GM19468 (cell line): ENCODE data around the gene CCDC200.
"Not testable (repeated sequence)": the region's sequence is repeated elsewhere in the genome, so short reads cannot be mapped to it uniquely, and the experiment has no call there.

Experiments
- ATAC-seq: cut with Tn5 transposase; IDR thresholded peaks from one replicate; pipeline ENCODE4 v1.9.1; 2021; ENCODE audit warnings: mild to moderate bottlenecking, moderate library complexity, moderate number of reproducible peaks; ENCODE audit not compliant: unreplicated experiment; ENCODE audit errors: extremely low read depth

Gene CCDC200

GRCh38 chr17:43216762-43217613 is 11.4 kb downstream of the CCDC200 start:
- ATAC-seq, result no peak

- no peak for ATAC-seq
Observed at GRCh38 chr17:43216369-43216761, 12.1 kb downstream of the CCDC200 start.

- no peak for ATAC-seq
Observed at GRCh38 chr17:43215341-43215740, 13.1 kb downstream of the CCDC200 start.

- ATAC-seq, result no peak
Observed at GRCh38 chr17:43213545-43213944, 14.9 kb downstream of the CCDC200 start.

- ATAC-seq, result no peak
Observed at GRCh38 chr17:43212641-43213490, 15.6 kb downstream of the CCDC200 start.

GRCh38 chr17:43211480-43212402 is 16.7 kb downstream of the CCDC200 start, which contains the start of gene TMEM106A:
Gene TMEM106A (plus strand): TSS chr17:43211875. CDS start chr17:43213042, 1,167 bp downstream.
- ATAC-seq, result peak; percentile 25

GRCh38 chr17:43211123-43211479 is 17.3 kb downstream of the CCDC200 start:
- ATAC-seq, result no peak

- ATAC-seq, result no peak
Observed at GRCh38 chr17:43210576-43210975, 17.8 kb downstream of the CCDC200 start.

GRCh38 chr17:43203013-43203412 is 25.4 kb downstream of the CCDC200 start:
- ATAC-seq, result not testable (repeated sequence)

GRCh38 chr17:43200127-43200526 is 28.3 kb downstream of the CCDC200 start:
- ATAC-seq, result no peak

GRCh38 chr17:43199633-43200032 is 28.8 kb downstream of the CCDC200 start:
- ATAC-seq, result no peak

- ATAC-seq, result no peak
Observed at GRCh38 chr17:43193251-43193650, 35.2 kb downstream of the CCDC200 start.

- not testable (repeated sequence) for ATAC-seq
Observed at GRCh38 chr17:43186656-43187055, 41.8 kb downstream of the CCDC200 start.

- ATAC-seq, result no peak
Observed at GRCh38 chr17:43183921-43184320, 44.5 kb downstream of the CCDC200 start.

GRCh38 chr17:43176119-43176570 is 52.3 kb downstream of the CCDC200 start:
- no peak for ATAC-seq

- no peak for ATAC-seq
Observed at GRCh38 chr17:43175213-43176118, 53.0 kb downstream of the CCDC200 start.

GRCh38 chr17:43171586-43172487 is 56.6 kb downstream of the CCDC200 start:
- no peak for ATAC-seq
